Measurements from ENCODE around the gene DDX25. TPM values are rescaled to one million over a fixed set of nuclear protein-coding genes. Genes with fewer than 3 reads are reported as not detected.

The DDX25 gene
- total and polyA plus RNA-seq, 10 of the 15 experiments (the other 5 are each of a cell fraction or from before 2014, with no cell fraction given), result 0.05 TPM; not detected in 9

GRCh38 chr11:125887373-125888324 is 16.7 kb upstream of the DDX25 start, which contains the start of gene HYLS1:
HYLS1 (plus strand) TSS chr11:125887668; CDS start chr11:125899369, 11,701 bp downstream.
- Histone ChIP-seq H3K27ac (ENCODE audit: control insufficient read depth, insufficient read depth) (peak within 1 kb of the TSS; percentile 90), H3K27me3 (replicated peaks in 1 of 2; ENCODE audit: control insufficient read depth in 2 of 2, insufficient read depth in 2 of 2, low read length in 1 of 2) (no peaks in the 10 kb centered on the region), H3K4me1 (ENCODE audit: control insufficient read depth, insufficient read depth, low read length) (no peaks in the 10 kb centered on the region), H3K4me2 (ENCODE audit: control insufficient read depth, insufficient read depth) (peak within 1 kb of the TSS; percentile 72), H3K36me3 (ENCODE audit: control insufficient read depth in 2 of 2, insufficient read depth in 2 of 2, low read length in 1 of 2) (no peaks in the 10 kb centered on the region), H2AFZ (ENCODE audit: control insufficient read depth, low read depth, low read length) (peak within 1 kb of the TSS; percentile 94), H3K79me2 (ENCODE audit: control insufficient read depth, insufficient read depth, low read length) (peaks cover 29% of the 10 kb centered on the region), H4K20me1 (ENCODE audit: control insufficient read depth, insufficient read depth) (no peaks in the 10 kb centered on the region), H3K9ac (ENCODE audit: control insufficient read depth, insufficient read depth, low read length) (peak within 1 kb of the TSS; percentile 85), H3K9me3 (replicated peaks; ENCODE audit: control insufficient read depth, insufficient read depth, low read length) (no peaks in the 10 kb centered on the region), H3K4me3 (peak within 1 kb of the TSS; percentile 81)
- peak; percentile 92 for FAIRE-seq
- SMC1A ChIA-PET (ENCODE audit: uncharacterized antibody, unreplicated experiment), result interaction anchor here (0.7 to 2.0 kb wide), 11 partner anchors 9 to 374 kb away, joined by 3 to 9 read pairs (median 3); partner anchors contain the start of genes CHEK1, FAM118B, PUS3 and RPUSD4
- in situ Hi-C loops (cut with MboI), result loop anchor here (25.0 kb wide), 1 partner anchor 925 kb away; the partner anchor contains the start of gene CCDC15
- no TSS peak for BruUV-seq (replicated peaks)
- POLR2A ChIA-PET, result interaction anchor here (0.5 to 3.0 kb wide), 11 partner anchors 9 to 445 kb away, joined by 3 to 20 read pairs (median 3); partner anchors contain the start of genes CHEK1, PUS3 and STT3A
- peak; percentile 86 for DNase-seq (ENCODE audit: low read depth, low spot score)
- under 1% methylated on average over 88 of the region's 91 CpGs for WGBS (ENCODE audit: insufficient coverage, insufficient replicate concordance, low lambda C conversion rate, missing lambda C conversion rate)
- RAD21 ChIA-PET (ENCODE audit: unreplicated experiment), result interaction anchor here (0.9 to 1.8 kb wide), 9 partner anchors 9 to 777 kb away, joined by 3 to 8 read pairs (median 4); partner anchors contain the start of genes CHEK1, EI24 and PUS3
- intact Hi-C loops (cut with micrococcal nuclease; ENCODE audit: unreplicated experiment), result loop anchor here (5.0 kb wide), 1 partner anchor 295 kb away; the partner anchor contains the start of gene STT3A
- CTCF ChIA-PET, result interaction anchor here (0.5 to 2.0 kb wide), 18 partner anchors 9 to 435 kb away, joined by 3 to 10 read pairs (median 4); partner anchors contain the start of genes CHEK1, PATE1 and PUS3
- ATAC-seq, result peak; percentile 92
- TF ChIP-seq TCF7 (IDR thresholded peaks at IDR 0.05; ENCODE audit: borderline replicate concordance) (no peak), NR2F1 (conservative IDR thresholded peaks at IDR 0.05) (peak; percentile 96), CEBPB (IDR thresholded peaks at IDR 0.05; ENCODE audit: borderline replicate concordance in 1 of 2, low read depth in 2 of 2, low read length in 2 of 2) (no peak), TCF12 (IDR thresholded peaks at IDR 0.05; ENCODE audit: low read depth, low read length) (0 out of 2 replicates have a peak, but pooled peaks have one; percentile 13), NFIC (IDR thresholded peaks at IDR 0.05; ENCODE audit: low read depth, low read length) (no peak; the same call in 1 of the 2 replicates), HSF1 (IDR thresholded peaks at IDR 0.05; ENCODE audit: low read depth, low read length) (no peak), CREM (IDR thresholded peaks at IDR 0.05; ENCODE audit: low read depth) (peak; percentile 39; the same call in 1 of the 2 replicates), SMARCA5 (IDR thresholded peaks at IDR 0.05) (peak; percentile 96), KAT2A (conservative IDR thresholded peaks at IDR 0.05; ENCODE audit: control insufficient read depth, low read depth, low read length) (no peak), SP1 (IDR thresholded peaks at IDR 0.05; ENCODE audit: low read depth, low read length) (peak; percentile 88), ZNF274 (IDR thresholded peaks at IDR 0.05; ENCODE audit: insufficient read depth, insufficient read length) (no peak), JUNB (IDR thresholded peaks at IDR 0.05) (no peak), MTA3 (IDR thresholded peaks at IDR 0.05; ENCODE audit: borderline replicate concordance, low read length) (no peak; the same call in 1 of the 2 replicates), MTA2 (IDR thresholded peaks at IDR 0.05; ENCODE audit: low read depth) (peak; percentile 42), GATAD2B (conservative IDR thresholded peaks at IDR 0.05; ENCODE audit: low read depth) (peak; percentile 98), YY1 (IDR thresholded peaks at IDR 0.05; ENCODE audit: low read depth, low read length) (0 out of 2 replicates have a peak, but pooled peaks have one; percentile 13), SRF (IDR thresholded peaks at IDR 0.05; ENCODE audit: low read depth in 2 of 2, low read length in 2 of 2) (no peak), SIX5 (IDR thresholded peaks at IDR 0.05; ENCODE audit: low read depth, low read length, severe bottlenecking) (no peak), POLR2AphosphoS2 (IDR thresholded peaks at IDR 0.05; ENCODE audit: low read depth, low read length) (no peak), CHD4 (IDR thresholded peaks at IDR 0.05) (no peak), PML (IDR thresholded peaks at IDR 0.05; ENCODE audit: low read length) (peak; percentile 56; the same call in 1 of the 2 replicates), SREBF1 (IDR thresholded peaks at IDR 0.05; ENCODE audit: low read length) (no peak)

All from GM12878 (cell line).